ENCODE data around the gene HBEGF. TPM values are rescaled to one million over a fixed set of nuclear protein-coding genes. Genes with fewer than 3 reads are reported as not detected.

Gene HBEGF
- total RNA-seq, 1 experiment from 2014 or later, result 2.4 TPM

GRCh38 chr5:140324617-140325241 lies 21.7 kb downstream of the HBEGF start:
- Histone ChIP-seq H3K9me3 (ENCODE audit: control insufficient read depth, low read depth, low read length) (no peaks in the 10 kb centered on the region), H2BK20ac (ENCODE audit: low read depth, low read length, poor library complexity, severe bottlenecking) (no peak overlapping the region), H3K14ac (ENCODE audit: insufficient read depth, low read length) (no peak overlapping the region), H4K5ac (ENCODE audit: insufficient read length, low read depth, low read length) (no peak overlapping the region), H2BK120ac (ENCODE audit: low read depth, low read length, poor library complexity, severe bottlenecking) (no peak overlapping the region), H4K20me1 (ENCODE audit: control insufficient read depth, insufficient read depth, insufficient read length) (no peaks in the 10 kb centered on the region), H2AFZ (ENCODE audit: low read length) (no peak overlapping the region), H2BK12ac (ENCODE audit: insufficient read length, low read depth, low read length) (no peak overlapping the region), H3K18ac (ENCODE audit: insufficient read length, low read depth, low read length) (no peak overlapping the region), H4K8ac (replicated peaks; ENCODE audit: insufficient read length, low read depth, low read length) (no peak overlapping the region), H3K79me1 (ENCODE audit: insufficient read depth, low read depth, low read length, poor library complexity, severe bottlenecking) (no peaks in the 10 kb centered on the region), H3K23ac (ENCODE audit: insufficient read length, low read depth, low read length) (no peak overlapping the region), H3K79me2 (ENCODE audit: insufficient read depth, low read length) (no peaks in the 10 kb centered on the region), H4K91ac (ENCODE audit: insufficient read length, low read depth, low read length) (no peak overlapping the region), H3K23me2 (ENCODE audit: insufficient read length, low read depth, low read length, poor library complexity, severe bottlenecking) (no peaks in the 10 kb centered on the region), H3K27me3 (ENCODE audit: insufficient read depth, low read length) (no peaks in the 10 kb centered on the region), H3K9ac (ENCODE audit: extremely low read depth, insufficient read length, low read length) (no peak overlapping the region), H2AK5ac (ENCODE audit: insufficient read length, low read length) (no peak overlapping the region), H3K4ac (ENCODE audit: low read depth, low read length) (no peak overlapping the region), H2BK15ac (ENCODE audit: low read depth, low read length) (no peak overlapping the region), H3K27ac (ENCODE audit: insufficient read length, low read depth, low read length) (no peak overlapping the region), H3K4me2 (ENCODE audit: insufficient read depth, insufficient read length, low read length) (no peak overlapping the region), H2BK5ac (ENCODE audit: insufficient read length, low read length) (no peak overlapping the region), H3K56ac (ENCODE audit: insufficient read length, low read depth, low read length) (no peak overlapping the region), H3K4me1 (ENCODE audit: insufficient read depth, low read length) (no peaks in the 10 kb centered on the region), H3T11ph (ENCODE audit: low read length) (no peak overlapping the region)
- no peak for DNase-seq
- no CpG with 5 or more reads among the region's 1 CpG for WGBS (ENCODE audit: extremely low coverage, insufficient read length, low lambda C conversion rate)
- no peaks in the 10 kb centered on the region for H3K36me3 Mint-ChIP-seq (ENCODE audit: insufficient read depth in 1 of 3, low read depth in 3 of 3)
- peaks cover 10 to 13% of the 10 kb centered on the region in 2 experiments for H3K4me1 Mint-ChIP-seq
- no peaks in the 10 kb centered on the region; a peak in 1 of 5 replicates for H3K9me3 Mint-ChIP-seq
- H3K27me3 Mint-ChIP-seq (ENCODE audit: low read depth), result no peaks in the 10 kb centered on the region; the same call in none of the 2 replicates
- no peak overlapping the region for H3K4me3 Mint-ChIP-seq
- TF ChIP-seq, protein P1, sequence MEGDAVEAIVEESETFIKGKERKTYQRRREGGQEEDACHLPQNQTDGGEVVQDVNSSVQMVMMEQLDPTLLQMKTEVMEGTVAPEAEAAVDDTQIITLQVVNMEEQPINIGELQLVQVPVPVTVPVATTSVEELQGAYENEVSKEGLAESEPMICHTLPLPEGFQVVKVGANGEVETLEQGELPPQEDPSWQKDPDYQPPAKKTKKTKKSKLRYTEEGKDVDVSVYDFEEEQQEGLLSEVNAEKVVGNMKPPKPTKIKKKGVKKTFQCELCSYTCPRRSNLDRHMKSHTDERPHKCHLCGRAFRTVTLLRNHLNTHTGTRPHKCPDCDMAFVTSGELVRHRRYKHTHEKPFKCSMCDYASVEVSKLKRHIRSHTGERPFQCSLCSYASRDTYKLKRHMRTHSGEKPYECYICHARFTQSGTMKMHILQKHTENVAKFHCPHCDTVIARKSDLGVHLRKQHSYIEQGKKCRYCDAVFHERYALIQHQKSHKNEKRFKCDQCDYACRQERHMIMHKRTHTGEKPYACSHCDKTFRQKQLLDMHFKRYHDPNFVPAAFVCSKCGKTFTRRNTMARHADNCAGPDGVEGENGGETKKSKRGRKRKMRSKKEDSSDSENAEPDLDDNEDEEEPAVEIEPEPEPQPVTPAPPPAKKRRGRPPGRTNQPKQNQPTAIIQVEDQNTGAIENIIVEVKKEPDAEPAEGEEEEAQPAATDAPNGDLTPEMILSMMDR (conservative IDR thresholded peaks at IDR 0.05), result no peak
- no peak overlapping the region for H3K27ac Mint-ChIP-seq

Measured in H9 (cell line).